Neural cell (in vitro differentiated cells): ENCODE measurements around the gene NEK5.

Experiments
- CTCF ChIP-seq: fragments of 450-650 bp; IDR thresholded peaks from 2 replicates; pipeline ENCODE4 v1.5.1; 2014; ENCODE audit warnings: antibody characterized with exemption, mild to moderate bottlenecking, moderate library complexity; ENCODE audit not compliant: poor library complexity, severe bottlenecking
- EP300 ChIP-seq: fragments of 450-650 bp; conservative IDR thresholded peaks from 2 replicates; pipeline ENCODE4 v1.6.1; 2014; ENCODE audit warnings: antibody characterized with exemption, mild to moderate bottlenecking, moderate library complexity; ENCODE audit not compliant: poor library complexity, severe bottlenecking
- EZH2 ChIP-seq: fragments of 200-600, 300-800 bp; shearing (Covaris generic), sonication (generic); IDR thresholded peaks from 2 replicates; pipeline ENCODE4 v1.6.1; 2014; ENCODE audit warnings: antibody characterized with exemption, low read length, borderline replicate concordance, mild to moderate bottlenecking; ENCODE audit not compliant: insufficient read depth, poor library complexity, severe bottlenecking
- TAF1 ChIP-seq: IDR thresholded peaks from 2 replicates; pipeline ENCODE4 v1.6.1; 2012; ENCODE audit warnings: low read depth

GRCh38 chr13:52105841-52106240, 23.0 kb downstream of the NEK5 start:
- TF ChIP-seq TAF1: no peak
- TF ChIP-seq CTCF: no peak
- TF ChIP-seq EP300: no peak
- TF ChIP-seq EZH2: no peak
